OCI-LY7 (cell line): ENCODE measurements around the gene KLC1. TPM values are rescaled to one million over a fixed set of nuclear protein-coding genes. Genes with fewer than 3 reads are reported as not detected.
A peak's percentile ranks its signal among the peaks of the same experiment; 100 is the strongest.

Experiments
- BruUV-seq: library from RNA; stranded (reverse); fragments of 400-500 nt; replicated peaks from 2 replicates; lab custom pipeline; 2021; lab: Mats Ljungman, UMichigan
- CTCF ChIA-PET: fragments of 300-600 bp; sonication (Branson Sonifier 250); formaldehyde crosslinking; loops from one replicate; lab custom pipeline; 2022; ENCODE audit warnings: antibody characterized with exemption; ENCODE audit not compliant: unreplicated experiment; lab: Charles Lee
- POLR2A ChIA-PET: fragments of 300-600 bp; sonication (Branson Sonifier 250); formaldehyde crosslinking; loops from one replicate; lab custom pipeline; 2022; ENCODE audit warnings: antibody characterized with exemption; lab: Charles Lee
- DNase-seq: peaks from one replicate; pipeline ENCODE4 v3.0.0-alpha.2; 2015; ENCODE audit warnings: low spot score
- H2AFZ ChIP-seq: fragments of 200-600 bp; sonication (generic), shearing (Covaris generic); 2 replicates; pipeline ENCODE4 v1.6.1; 2014; ENCODE audit warnings: mild to moderate bottlenecking, antibody characterized with exemption, low read length, moderate library complexity
- H3K27ac ChIP-seq: fragments of 200-600 bp; sonication (generic); 2 replicates; pipeline ENCODE4 v1.5.1; 2014; ENCODE audit warnings: mixed run types, low read depth, mild to moderate bottlenecking, moderate library complexity, low read length, inconsistent platforms; ENCODE audit not compliant: poor library complexity, severe bottlenecking
- H3K36me3 ChIP-seq: fragments of 200-600 bp; sonication (generic); 2 replicates; pipeline ENCODE4 v1.6.1; 2014; ENCODE audit warnings: mild to moderate bottlenecking, antibody characterized with exemption, low read length, moderate library complexity, mixed read lengths; ENCODE audit not compliant: insufficient read depth
- H3K4me1 ChIP-seq: fragments of 200-600 bp; sonication (generic); 2 replicates; pipeline ENCODE4 v1.5.1; 2014; ENCODE audit warnings: mild to moderate bottlenecking, low read length; ENCODE audit not compliant: insufficient read depth, poor library complexity, severe bottlenecking
- H3K4me2 ChIP-seq: fragments of 200-600 bp; sonication (generic); 2 replicates; pipeline ENCODE4 v1.6.1; 2014; ENCODE audit warnings: mild to moderate bottlenecking, low read length
- H3K4me3 ChIP-seq: fragments of 200-600 bp; sonication (generic); 2 replicates; pipeline ENCODE4 v1.5.1; 2014; ENCODE audit warnings: mild to moderate bottlenecking, low read depth, low read length; ENCODE audit not compliant: poor library complexity, severe bottlenecking
- H3K79me2 ChIP-seq: fragments of 200-600 bp; sonication (generic); 2 replicates; pipeline ENCODE4 v1.6.1; 2016; ENCODE audit warnings: low read depth, mild to moderate bottlenecking, low read length, moderate library complexity, mixed read lengths; ENCODE audit not compliant: insufficient read depth
- H3K9me2 ChIP-seq: fragments of 200-600 bp; sonication (generic); 2 replicates; pipeline ENCODE4 v1.6.1; 2016; ENCODE audit warnings: mild to moderate bottlenecking, low read length, mixed read lengths; ENCODE audit not compliant: insufficient read depth
- H3K9me3 ChIP-seq: fragments of 200-600 bp; sonication (generic); 2 replicates; pipeline ENCODE4 v1.6.1; 2014; ENCODE audit warnings: mild to moderate bottlenecking, mixed run types, low read length, mixed read lengths
- H4K20me1 ChIP-seq: fragments of 200-600 bp; sonication (generic); 2 replicates; pipeline ENCODE4 v1.6.1; 2014; ENCODE audit warnings: mild to moderate bottlenecking, antibody characterized with exemption, low read length, moderate library complexity, mixed read lengths; ENCODE audit not compliant: insufficient read depth
- CTCF ChIP-seq: fragments of 200-600 bp; sonication (generic); conservative IDR thresholded peaks from 2 replicates; pipeline ENCODE4 v1.5.1; 2014; ENCODE audit warnings: mild to moderate bottlenecking, antibody characterized with exemption, low read length, moderate library complexity, mixed read lengths
- EZH2phosphoT487 ChIP-seq: fragments of 200-600 bp; sonication (generic); IDR thresholded peaks from 2 replicates; pipeline ENCODE4 v1.6.1; 2018; ENCODE audit warnings: low read depth, borderline replicate concordance, mild to moderate bottlenecking, mixed run types, antibody characterized with exemption, low read length, moderate library complexity, mixed read lengths
- intact Hi-C: fragments of 100-400 bp; cut with micrococcal nuclease; formaldehyde crosslinking; loops from one replicate; pipeline ENCODE4 v1.10.0; 2022; ENCODE audit not compliant: unreplicated experiment
- total RNA-seq, 2 experiments: library from RNA; depleted of rRNA in 1 of 2; stranded (reverse); fragments of >200 nt in 1 of 2; shearing (Covaris generic) in 1 of 2; gene quantifications; 2 replicates each; pipeline ENCODE4 v1.2.3, GENCODE V29; 2014 to 2022

The KLC1 gene
- total RNA-seq, 2 experiments from 2014 or later: 147 to 157 TPM

- peak overlapping the region; percentile 9 for H3K4me3 ChIP-seq
- no peaks in the 10 kb centered on the region for H4K20me1 ChIP-seq
- CTCF ChIA-PET: no interaction called here
- H3K36me3 ChIP-seq: peaks cover 84% of the 10 kb centered on the region
- intact Hi-C loops: no loop called here
- H3K4me2 ChIP-seq: peak overlapping the region; percentile 66
- no peak overlapping the region for H2AFZ ChIP-seq
- peaks cover 95% of the 10 kb centered on the region for H3K4me1 ChIP-seq
- H3K9me2 ChIP-seq: no peaks in the 10 kb centered on the region
- DNase-seq: peak; percentile 36
- POLR2A ChIA-PET: interaction anchor here (0.6 to 1.1 kb wide), 4 partner anchors 16 to 102 kb away, joined by 3 read pairs; partner anchors contain the start of gene KLC1
- no peak for TF ChIP-seq CTCF
- TF ChIP-seq EZH2phosphoT487: no peak
- H3K79me2 ChIP-seq: no peaks in the 10 kb centered on the region; the same call in 1 of the 2 replicates
- peak overlapping the region; percentile 76 for H3K27ac ChIP-seq
- no TSS peak for BruUV-seq
- no peaks in the 10 kb centered on the region for H3K9me3 ChIP-seq
Measured at GRCh38 chr14:103696466-103697071, 67.6 kb downstream of the KLC1 start.

- no peak for DNase-seq
- Histone ChIP-seq H3K4me3 (peak overlapping the region; percentile 9), H3K4me2 (peak overlapping the region; percentile 66), H3K27ac (peak overlapping the region; percentile 76), H3K79me2 (no peaks in the 10 kb centered on the region; the same call in 1 of the 2 replicates), H3K4me1 (peaks cover 97% of the 10 kb centered on the region), H3K9me2 (no peaks in the 10 kb centered on the region), H3K9me3 (no peaks in the 10 kb centered on the region), H2AFZ (no peak overlapping the region), H4K20me1 (no peaks in the 10 kb centered on the region), H3K36me3 (peaks cover 88% of the 10 kb centered on the region)
- intact Hi-C loops: no loop called here
- POLR2A ChIA-PET: interaction anchor here (0.6 to 1.1 kb wide), 2 partner anchors 17 to 103 kb away, joined by 3 read pairs; no protein-coding TSS in a partner anchor
- no TSS peak for BruUV-seq
- CTCF ChIA-PET: no interaction called here
- TF ChIP-seq EZH2phosphoT487: no peak
- TF ChIP-seq CTCF: no peak
Measured at GRCh38 chr14:103697206-103697602, 68.2 kb downstream of the KLC1 start.
